Keratinocyte (primary cell): ENCODE data around the gene PEMT. TPM values are rescaled to one million over a fixed set of nuclear protein-coding genes. Genes with fewer than 3 reads are reported as not detected.
"Not testable (repeated sequence)": the region's sequence is repeated elsewhere in the genome, so short reads cannot be mapped to it uniquely, and the experiment has no call there.

Experiments used
- DNase-seq: peaks from one replicate; pipeline ENCODE4 v3.0.0-alpha.2; 2011; ENCODE audit warnings: low read depth, missing footprints, low spot score
- FAIRE-seq: peaks from 2 replicates; lab custom pipeline; 2011; peaks lifted over from hg19 to GRCh38; lab: Jason Lieb, UNC
- H2AFZ ChIP-seq: 2 replicates; pipeline ENCODE4 v1.6.0; 2012; ENCODE audit warnings: low read length, control low read depth, inconsistent platforms; ENCODE audit not compliant: control insufficient read depth
- H3K27ac ChIP-seq: 2 replicates; pipeline ENCODE4 v1.5.1; 2011; ENCODE audit warnings: low read length; ENCODE audit not compliant: control insufficient read depth, insufficient read depth
- H3K27me3 ChIP-seq: 3 replicates; pipeline ENCODE4 v1.6.0; 2011; ENCODE audit warnings: low read length; ENCODE audit not compliant: control insufficient read depth, insufficient read depth; ENCODE audit errors: extremely low read depth
- H3K36me3 ChIP-seq, 2 experiments: 2 replicates in 1 of 2; 3 replicates in 1 of 2; pipeline ENCODE4 v1.5.1; 2011; ENCODE audit warnings: low read length in 2 of 2, mild to moderate bottlenecking in 1 of 2; ENCODE audit not compliant: control insufficient read depth in 2 of 2, insufficient read depth in 2 of 2; ENCODE audit errors: extremely low read depth in 1 of 2
- H3K4me1 ChIP-seq: 3 replicates; pipeline ENCODE4 v1.5.1; 2011; ENCODE audit warnings: low read length; ENCODE audit not compliant: control insufficient read depth, insufficient read depth; ENCODE audit errors: extremely low read depth
- H3K4me2 ChIP-seq: 3 replicates; pipeline ENCODE4 v1.6.0; 2011; ENCODE audit warnings: low read depth, low read length; ENCODE audit not compliant: control insufficient read depth, insufficient read depth; ENCODE audit errors: extremely low read depth
- H3K4me3 ChIP-seq, 3 experiments: fragments of 200-600 bp in 1 of 3; sonication (generic) in 1 of 3; 2 replicates in 2 of 3; 3 replicates in 1 of 3; pipeline ENCODE4 v1.5.1; 2011 to 2016; ENCODE audit warnings: low read length in 3 of 3, mild to moderate bottlenecking in 3 of 3, control low read depth in 2 of 3, inconsistent platforms in 1 of 3, low read depth in 1 of 3, mixed read lengths in 1 of 3, mixed run types in 1 of 3, moderate library complexity in 1 of 3; ENCODE audit not compliant: control insufficient read depth in 2 of 3, insufficient read depth in 2 of 3; ENCODE audit errors: extremely low read depth in 1 of 3
- H3K79me2 ChIP-seq: 2 replicates; pipeline ENCODE4 v1.6.0; 2012; ENCODE audit warnings: low read length; ENCODE audit not compliant: control insufficient read depth, insufficient read depth
- H3K9ac ChIP-seq: 3 replicates; pipeline ENCODE4 v1.6.0; 2011; ENCODE audit warnings: low read length; ENCODE audit not compliant: control insufficient read depth, insufficient read depth; ENCODE audit errors: extremely low read depth
- H3K9me1 ChIP-seq: 3 replicates; pipeline ENCODE4 v1.6.0; 2011; ENCODE audit warnings: low read length; ENCODE audit not compliant: control insufficient read depth, insufficient read depth; ENCODE audit errors: extremely low read depth
- H3K9me3 ChIP-seq: 2 replicates; pipeline ENCODE4 v1.5.1; 2012; ENCODE audit warnings: low read depth, low read length; ENCODE audit not compliant: control insufficient read depth
- H4K20me1 ChIP-seq: 3 replicates; pipeline ENCODE4 v1.6.0; 2011; ENCODE audit warnings: low read length; ENCODE audit not compliant: control insufficient read depth, insufficient read depth; ENCODE audit errors: extremely low read depth
- EZH2 ChIP-seq: IDR thresholded peaks from one replicate; pipeline ENCODE4 v1.6.1; 2012; ENCODE audit warnings: inconsistent platforms, mild to moderate bottlenecking, low read length, moderate library complexity
- dilution Hi-C: fragments of 300-500 bp; cut with MboI; formaldehyde crosslinking; loops from one replicate; pipeline ENCODE4 v1.7.0; 2020; ENCODE audit warnings: low sequenced_read_pairs; ENCODE audit not compliant: extremely low pct_ligation_motif_present
- polyA plus RNA-seq, 5 experiments: library from polyadenylated mRNA; depleted of rRNA in 3 of 5; stranded (reverse) in 3 of 5; stranded (forward) in 1 of 5; unstranded in 1 of 5; fragments of >200 nt; gene quantifications; 1 replicate in 1 of 5; 2 replicates in 3 of 5; 3 replicates in 1 of 5; pipeline versions ENCODE4 v1.2.1 to v1.2.3, GENCODE V29; 2011 to 2012; ENCODE audit warnings: missing spikeins in 2 of 5, low read depth in 1 of 5, low replicate concordance in 1 of 5
- TF ChIP-seq, protein P1 (sequence below), 3 experiments: IDR thresholded peaks in 1 of 3; conservative IDR thresholded peaks in 1 of 3; optimal IDR thresholded peaks in 1 of 3; 2 replicates in 2 of 3; 3 replicates in 1 of 3; pipeline versions ENCODE3 to v1.5.1; 2011; ENCODE audit warnings: low read length in 3 of 3, mild to moderate bottlenecking in 3 of 3, moderate library complexity in 2 of 3, control low read depth in 1 of 3, inconsistent platforms in 1 of 3; ENCODE audit not compliant: insufficient read depth in 2 of 3; ENCODE audit errors: extremely low read depth in 1 of 3

Gene PEMT
- polyA plus RNA-seq, 1 donor (not counting 4 experiments of a cell fraction or from before 2014, with no cell fraction given): 17.7 TPM

DNA sequence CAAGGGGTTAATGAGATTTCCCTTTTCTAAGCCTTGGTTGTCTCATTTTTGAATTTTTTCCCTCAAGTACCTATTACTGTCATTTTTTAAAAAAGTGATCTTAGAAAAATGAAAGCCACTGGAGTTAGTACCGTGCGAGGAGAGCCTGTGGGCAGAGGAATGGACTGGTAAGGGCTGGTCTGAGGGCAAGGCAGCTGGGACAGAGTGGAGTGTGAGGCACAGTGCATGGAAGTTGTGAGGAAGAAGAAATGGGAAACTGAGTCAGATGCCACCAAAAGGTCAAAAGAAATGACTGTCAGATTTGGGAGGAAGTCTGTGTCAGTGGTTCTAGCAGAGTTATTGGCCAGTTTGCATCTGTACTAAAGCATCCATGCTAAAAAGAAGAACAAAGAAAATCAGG is 103.5 kb downstream of the PEMT start:
- H3K79me2 ChIP-seq: peaks cover 20% of the 10 kb centered on the region
- TF ChIP-seq EZH2: no peak
- TF ChIP-seq, protein P1, sequence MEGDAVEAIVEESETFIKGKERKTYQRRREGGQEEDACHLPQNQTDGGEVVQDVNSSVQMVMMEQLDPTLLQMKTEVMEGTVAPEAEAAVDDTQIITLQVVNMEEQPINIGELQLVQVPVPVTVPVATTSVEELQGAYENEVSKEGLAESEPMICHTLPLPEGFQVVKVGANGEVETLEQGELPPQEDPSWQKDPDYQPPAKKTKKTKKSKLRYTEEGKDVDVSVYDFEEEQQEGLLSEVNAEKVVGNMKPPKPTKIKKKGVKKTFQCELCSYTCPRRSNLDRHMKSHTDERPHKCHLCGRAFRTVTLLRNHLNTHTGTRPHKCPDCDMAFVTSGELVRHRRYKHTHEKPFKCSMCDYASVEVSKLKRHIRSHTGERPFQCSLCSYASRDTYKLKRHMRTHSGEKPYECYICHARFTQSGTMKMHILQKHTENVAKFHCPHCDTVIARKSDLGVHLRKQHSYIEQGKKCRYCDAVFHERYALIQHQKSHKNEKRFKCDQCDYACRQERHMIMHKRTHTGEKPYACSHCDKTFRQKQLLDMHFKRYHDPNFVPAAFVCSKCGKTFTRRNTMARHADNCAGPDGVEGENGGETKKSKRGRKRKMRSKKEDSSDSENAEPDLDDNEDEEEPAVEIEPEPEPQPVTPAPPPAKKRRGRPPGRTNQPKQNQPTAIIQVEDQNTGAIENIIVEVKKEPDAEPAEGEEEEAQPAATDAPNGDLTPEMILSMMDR (optimal IDR thresholded peaks at IDR 0.05 in 1 of 3, IDR thresholded peaks at IDR 0.05 in 1 of 3, conservative IDR thresholded peaks at IDR 0.05 in 1 of 3; ENCODE audit: extremely low read depth in 1 of 3, insufficient read depth in 2 of 3, low read length in 3 of 3): no peak
- DNase-seq (no peak), FAIRE-seq (no peak)
- H3K4me2 ChIP-seq: no peak overlapping the region
- no peaks in the 10 kb centered on the region for H3K9me3 ChIP-seq
- no peak overlapping the region for H3K27ac ChIP-seq
- peaks cover 19 to 21% of the 10 kb centered on the region in 2 experiments for H3K36me3 ChIP-seq
- no peaks in the 10 kb centered on the region for H3K9me1 ChIP-seq
- no peaks in the 10 kb centered on the region for H3K27me3 ChIP-seq
- no peak overlapping the region for H2AFZ ChIP-seq
- H3K4me3 ChIP-seq: no peak overlapping the region
- no peaks in the 10 kb centered on the region for H3K4me1 ChIP-seq
- no peak overlapping the region for H3K9ac ChIP-seq
- dilution Hi-C loops: no loop called here
- H4K20me1 ChIP-seq: peaks cover 2% of the 10 kb centered on the region

DNA sequence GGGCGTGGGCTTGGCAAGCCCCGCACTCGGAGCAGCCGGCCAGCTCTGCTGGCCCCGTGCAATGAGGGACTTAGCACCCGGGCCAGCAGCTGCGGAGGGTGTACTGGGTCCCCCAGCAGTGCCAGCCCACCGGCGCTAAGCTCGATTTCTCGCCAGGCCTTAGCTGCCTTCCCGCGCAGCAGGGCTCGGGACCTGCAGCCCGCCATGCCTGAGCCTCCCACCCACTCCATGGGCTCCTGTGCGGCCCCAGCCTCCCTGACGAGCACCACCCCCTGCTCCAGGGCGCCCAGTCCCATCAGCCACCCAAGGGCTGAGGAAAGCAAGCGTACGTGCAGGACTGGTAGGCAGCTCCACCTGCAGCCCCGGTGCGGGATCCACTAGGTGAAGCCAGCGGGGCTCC is 105.1 kb downstream of the PEMT start:
- H3K9me3 ChIP-seq, H3K9me1 ChIP-seq, FAIRE-seq, H3K4me3 ChIP-seq, H4K20me1 ChIP-seq, H2AFZ ChIP-seq, H3K27ac ChIP-seq, H3K9ac ChIP-seq, H3K27me3 ChIP-seq, dilution Hi-C loops, H3K4me2 ChIP-seq, DNase-seq, H3K4me1 ChIP-seq: not testable (repeated sequence)
- H3K79me2 ChIP-seq: peaks cover 35% of the 10 kb centered on the region
- peaks cover 13 to 16% of the 10 kb centered on the region in 2 experiments for H3K36me3 ChIP-seq

DNA sequence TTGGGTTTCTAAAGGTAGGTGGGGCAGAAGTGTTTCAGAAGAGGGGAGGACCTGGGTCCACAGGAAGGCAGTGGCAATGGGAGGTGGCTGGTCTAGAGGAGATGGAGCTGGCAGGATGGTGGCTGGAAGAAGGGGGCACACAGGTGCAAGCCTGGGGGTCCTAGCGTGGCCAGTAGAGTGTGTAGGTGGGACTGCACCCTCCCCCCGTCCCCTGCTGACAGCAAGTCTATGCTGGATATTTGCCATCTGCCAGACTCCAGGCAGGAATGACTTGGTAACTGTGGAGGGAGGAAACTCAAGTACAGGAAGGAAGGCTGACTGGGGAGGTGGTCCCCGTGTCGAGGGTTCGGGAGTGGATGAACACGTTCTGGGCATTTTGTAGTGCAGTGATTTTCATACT is 106.1 kb downstream of the PEMT start:
- dilution Hi-C loops: no loop called here
- Histone ChIP-seq H2AFZ (no peak overlapping the region), H3K9me1 (no peaks in the 10 kb centered on the region), H3K4me3 (no peak overlapping the region), H4K20me1 (peaks cover 6% of the 10 kb centered on the region), H3K27me3 (no peaks in the 10 kb centered on the region), H3K36me3 (peaks cover 8 to 9% of the 10 kb centered on the region in 2 experiments), H3K4me1 (peaks cover 7% of the 10 kb centered on the region), H3K4me2 (no peak overlapping the region), H3K27ac (no peak overlapping the region), H3K9ac (no peak overlapping the region), H3K79me2 (peaks cover 39% of the 10 kb centered on the region), H3K9me3 (no peaks in the 10 kb centered on the region)
- no peak for FAIRE-seq
- no peak for DNase-seq
- TF ChIP-seq, protein P1 (optimal IDR thresholded peaks at IDR 0.05 in 1 of 3, IDR thresholded peaks at IDR 0.05 in 1 of 3, conservative IDR thresholded peaks at IDR 0.05 in 1 of 3; ENCODE audit: extremely low read depth in 1 of 3, insufficient read depth in 2 of 3, low read length in 3 of 3): no peak
- TF ChIP-seq EZH2: no peak
